MCF 10A (cell line): ENCODE results near the gene RAB33B. TPM values are rescaled to one million over a fixed set of nuclear protein-coding genes. Genes with fewer than 3 reads are reported as not detected.

ENCODE experiments used
- BruUV-seq: library from RNA; stranded (reverse); fragments of 400-500 nt; replicated peaks from 2 replicates; lab custom pipeline; 2021; lab: Mats Ljungman, UMichigan
- CTCF ChIA-PET: fragments of 300-600 bp; sonication (Branson Sonifier 250); formaldehyde crosslinking; extraction: SDS; loops from one replicate; lab custom pipeline; 2021; ENCODE audit warnings: antibody characterized with exemption, inconsistent platforms; lab: Yijun Ruan, JAX
- POLR2A ChIA-PET: fragments of 300-600, 350-650 bp; sonication (Branson Sonifier 250); formaldehyde crosslinking; extraction: SDS; loops from one replicate; lab custom pipeline; 2020; ENCODE audit warnings: antibody characterized with exemption, inconsistent platforms; lab: Yijun Ruan, JAX
- DNase-seq: peaks from one replicate; pipeline ENCODE4 v3.0.0-alpha.2; 2018; ENCODE audit not compliant: unreplicated experiment
- H3K27ac Mint-ChIP-seq: one replicate; pipeline ENCODE4 v1.8.0; 2022; ENCODE audit warnings: mild to moderate bottlenecking, low read depth, mixed read lengths; ENCODE audit not compliant: unreplicated experiment
- H3K27me3 Mint-ChIP-seq: one replicate; pipeline ENCODE4 v1.8.0; 2022; ENCODE audit warnings: mixed read lengths; ENCODE audit not compliant: insufficient read depth, unreplicated experiment
- H3K36me3 Mint-ChIP-seq: one replicate; pipeline ENCODE4 v1.8.0; 2022; ENCODE audit warnings: mild to moderate bottlenecking, moderate library complexity, mixed read lengths; ENCODE audit not compliant: insufficient read depth, unreplicated experiment
- H3K4me1 Mint-ChIP-seq: one replicate; pipeline ENCODE4 v1.8.0; 2022; ENCODE audit warnings: mixed read lengths; ENCODE audit not compliant: insufficient read depth, unreplicated experiment
- H3K4me3 Mint-ChIP-seq: one replicate; pipeline ENCODE4 v1.8.0; 2022; ENCODE audit warnings: mild to moderate bottlenecking, moderate library complexity, mixed read lengths; ENCODE audit not compliant: unreplicated experiment
- H3K9me3 Mint-ChIP-seq: one replicate; pipeline ENCODE4 v1.8.0; 2022; ENCODE audit warnings: mixed read lengths; ENCODE audit not compliant: unreplicated experiment
- CTCF ChIP-seq: fragments of 200-600 bp; IDR thresholded peaks from one replicate; pipeline ENCODE4 v1.8.0; 2022; ENCODE audit warnings: antibody characterized with exemption, mild to moderate bottlenecking; ENCODE audit not compliant: unreplicated experiment
- intact Hi-C: fragments of 100-400 bp; cut with micrococcal nuclease; formaldehyde crosslinking; loops from 2 replicates; pipeline ENCODE4 v1.14.1; 2022
- total RNA-seq: library from RNA; stranded (reverse); gene quantifications from 2 replicates; pipeline ENCODE4 v1.2.3, GENCODE V29; 2022

The RAB33B gene
- total RNA-seq, 1 experiment from 2014 or later = 6.3 TPM

GRCh38 chr4:139451997-139452396 is 1.9 kb upstream of the RAB33B start:
- Mint-ChIP-seq H3K9me3 (no peaks in the 10 kb centered on the region), H3K4me3 (peak overlapping the region; percentile 100), H3K4me1 (peaks cover 31% of the 10 kb centered on the region), H3K36me3 (peaks cover 24% of the 10 kb centered on the region), H3K27me3 (no peaks in the 10 kb centered on the region), H3K27ac (peak overlapping the region; percentile 97)
- ChIA-PET POLR2A (interaction anchor here (0.6 to 7.7 kb wide), 11 partner anchors 8 to 209 kb away, joined by 3 to 70 read pairs (median 3); partner anchors contain the start of genes NAA15, NDUFC1 and SETD7), CTCF (interaction anchor here (0.6 kb wide), 1 partner anchor 205 kb away, joined by 3 read pairs; no protein-coding TSS in a partner anchor)
- DNase-seq = no peak
- no TSS peak for BruUV-seq
- intact Hi-C loops = loop anchor here (2.0 to 10.0 kb wide), 5 partner anchors 79 to 223 kb away; partner anchors contain the start of genes NAA15, NDUFC1 and SETD7
- no peak for TF ChIP-seq CTCF

GRCh38 chr4:139453041-139453370 is 915 bp upstream of the RAB33B start:
- intact Hi-C loops = loop anchor here (1.0 to 10.0 kb wide), 6 partner anchors 37 to 224 kb away; partner anchors contain the start of genes NAA15, NDUFC1 and SETD7
- BruUV-seq = no TSS peak
- Mint-ChIP-seq H3K36me3 (peaks cover 24% of the 10 kb centered on the region), H3K27me3 (no peaks in the 10 kb centered on the region), H3K9me3 (no peaks in the 10 kb centered on the region), H3K4me1 (peaks cover 41% of the 10 kb centered on the region), H3K4me3 (peak overlapping the region; percentile 100), H3K27ac (peak overlapping the region; percentile 97)
- POLR2A ChIA-PET = interaction anchor here (0.6 to 7.7 kb wide), 21 partner anchors 8 to 398 kb away, joined by 3 to 70 read pairs (median 5); partner anchors contain the start of genes ELF2, NAA15, NDUFC1 and SETD7
- DNase-seq = peak; percentile 82
- peak; percentile 39 for TF ChIP-seq CTCF
- CTCF ChIA-PET = interaction anchor here (0.6 to 1.3 kb wide), 9 partner anchors 37 to 281 kb away, joined by 3 to 6 read pairs (median 3); no protein-coding TSS in a partner anchor

GRCh38 chr4:139453371-139454110 is 380 bp upstream of the RAB33B start:
- intact Hi-C loops = loop anchor here (1.0 to 10.0 kb wide), 6 partner anchors 37 to 225 kb away; partner anchors contain the start of genes NAA15, NDUFC1 and SETD7
- CTCF ChIA-PET = interaction anchor here (0.6 to 1.3 kb wide), 10 partner anchors 23 to 281 kb away, joined by 3 to 6 read pairs (median 4); no protein-coding TSS in a partner anchor
- no peak for TF ChIP-seq CTCF
- peaks cover 45% of the 10 kb centered on the region for H3K4me1 Mint-ChIP-seq
- no TSS peak for BruUV-seq
- H3K27ac Mint-ChIP-seq = peak overlapping the region; percentile 97
- H3K9me3 Mint-ChIP-seq = no peaks in the 10 kb centered on the region
- peaks cover 21% of the 10 kb centered on the region for H3K36me3 Mint-ChIP-seq
- H3K4me3 Mint-ChIP-seq = peak overlapping the region; percentile 100
- H3K27me3 Mint-ChIP-seq = no peaks in the 10 kb centered on the region
- peak; percentile 98 for DNase-seq
- POLR2A ChIA-PET = interaction anchor here (0.6 to 7.7 kb wide), 25 partner anchors 8 to 1303 kb away, joined by 3 to 70 read pairs (median 3); partner anchors contain the start of genes ELF2, NAA15, NDUFC1 and SETD7

GRCh38 chr4:139455126-139455538 is 1.2 kb downstream of the RAB33B start:
- Mint-ChIP-seq H3K27me3 (no peaks in the 10 kb centered on the region), H3K4me3 (peak overlapping the region; percentile 100), H3K4me1 (peaks cover 54% of the 10 kb centered on the region), H3K9me3 (no peaks in the 10 kb centered on the region), H3K36me3 (peaks cover 11% of the 10 kb centered on the region), H3K27ac (peak overlapping the region; percentile 97)
- DNase-seq = no peak
- POLR2A ChIA-PET = interaction anchor here (0.9 to 7.7 kb wide), 10 partner anchors 21 to 432 kb away, joined by 3 to 70 read pairs (median 8); partner anchors contain the start of genes ELF2, NAA15 and SETD7
- no TSS peak for BruUV-seq
- intact Hi-C loops = loop anchor here (10.0 kb wide), 1 partner anchor 100 kb away; the partner anchor contains the start of gene SETD7
- CTCF ChIA-PET = interaction anchor here (0.6 to 0.9 kb wide), 5 partner anchors 19 to 150 kb away, joined by 3 to 4 read pairs (median 3); no protein-coding TSS in a partner anchor
- TF ChIP-seq CTCF = no peak
